ENCODE data around the gene CDK11A. TPM values are rescaled to one million over a fixed set of nuclear protein-coding genes. Genes with fewer than 3 reads are reported as not detected.
"Not testable (repeated sequence)": the region's sequence is repeated elsewhere in the genome, so short reads cannot be mapped to it uniquely, and the experiment has no call there.

CDK11A gene
- total and polyA plus RNA-seq, 2 of the 8 experiments (the other 6 are each of a cell fraction or from before 2014, with no cell fraction given): 15.0 to 45.6 TPM

GRCh38 chr1:1738799-1739337 is 14.7 kb upstream of the CDK11A start:
- H3K79me2 ChIP-seq (ENCODE audit: control insufficient read depth in 1 of 2, insufficient read depth in 2 of 2, low read length in 2 of 2); H2BK20ac ChIP-seq (ENCODE audit: low read length); H3K4me1 ChIP-seq (replicated peaks in 1 of 4; ENCODE audit: control insufficient read depth in 3 of 4, insufficient read depth in 4 of 4, low read length in 3 of 4); H3K4me3 ChIP-seq (ENCODE audit: extremely low read depth in 1 of 4, insufficient read depth in 2 of 4, low read depth in 3 of 4, low read length in 4 of 4); H2BK15ac ChIP-seq (ENCODE audit: low read length); H3K36me3 ChIP-seq (ENCODE audit: control insufficient read depth in 2 of 4, insufficient read depth in 4 of 4, low read length in 3 of 4); POLR2A ChIA-PET (ENCODE audit: partially characterized antibody); H4K91ac ChIP-seq (replicated peaks; ENCODE audit: insufficient read length, low read length); H3K23ac ChIP-seq (ENCODE audit: insufficient read length); H3K4ac ChIP-seq (replicated peaks; ENCODE audit: insufficient read length, low read depth, low read length); H2BK5ac ChIP-seq (ENCODE audit: low read depth, low read length); H3K18ac ChIP-seq (ENCODE audit: extremely low read depth, low read length); H3K23me2 ChIP-seq (ENCODE audit: low read depth, low read length); H2AK5ac ChIP-seq (ENCODE audit: low read depth, low read length); H3K56ac ChIP-seq (replicated peaks; ENCODE audit: insufficient read length, low read depth, low read length); H2BK12ac ChIP-seq (ENCODE audit: low read depth, low read length); H3K79me1 ChIP-seq (ENCODE audit: low read depth, low read length); H4K8ac ChIP-seq (ENCODE audit: extremely low read depth, insufficient read depth, low read length); H3K9me3 ChIP-seq (ENCODE audit: insufficient read depth in 2 of 2, low read depth in 1 of 2, low read length in 1 of 2); DNase-seq (ENCODE audit: low read depth in 1 of 2, low spot score in 2 of 2); H3K9ac ChIP-seq (replicated peaks in 1 of 4; ENCODE audit: extremely low read depth in 1 of 4, low read depth in 3 of 4, low read length in 3 of 4); H2AFZ ChIP-seq (ENCODE audit: low read length); H4K20me1 ChIP-seq (replicated peaks in 1 of 2; ENCODE audit: control insufficient read depth in 1 of 2, insufficient read depth in 2 of 2, low read length in 2 of 2); CTCF ChIA-PET (ENCODE audit: partially characterized antibody); H2BK120ac ChIP-seq (replicated peaks; ENCODE audit: low read depth, low read length); H3K27ac ChIP-seq (ENCODE audit: low read depth, low read length); H3K4me2 ChIP-seq (ENCODE audit: insufficient read depth in 1 of 2, low read depth in 2 of 2, low read length in 2 of 2); FAIRE-seq; H3K27me3 ChIP-seq (replicated peaks in 1 of 4; ENCODE audit: control insufficient read depth in 3 of 4, extremely low read depth in 1 of 4, insufficient read depth in 3 of 4, low read length in 3 of 4); H3K14ac ChIP-seq (ENCODE audit: insufficient read length); H4K5ac ChIP-seq (ENCODE audit: insufficient read length, low read depth, low read length): not testable (repeated sequence)
- WGBS, 2 experiments (ENCODE audit: extremely low coverage in 1 of 2, insufficient coverage in 1 of 2, insufficient read length in 1 of 2, insufficient replicate concordance in 2 of 2, low coverage in 1 of 2, low lambda C conversion rate in 2 of 2, missing lambda C conversion rate in 1 of 2): 80% methylated on average over 11 of the region's 22 CpGs; no CpG with 5 or more reads in 1 of the 2 experiments
